Nephron progenitor cell (in vitro differentiated cells): ENCODE data around the gene KCMF1.

Experiments
- DNase-seq: peaks from one replicate; pipeline ENCODE4 v3.0.0; 2021
- H3K27ac Mint-ChIP-seq: 2 replicates; pipeline ENCODE4 v1.8.0; 2021; ENCODE audit warnings: mild to moderate bottlenecking, moderate library complexity, mixed read lengths
- H3K27me3 Mint-ChIP-seq: 2 replicates; pipeline ENCODE4 v1.8.0; 2021; ENCODE audit warnings: mild to moderate bottlenecking, low read depth, mixed read lengths; ENCODE audit not compliant: poor library complexity
- H3K36me3 Mint-ChIP-seq: 2 replicates; pipeline ENCODE4 v1.8.0; 2021; ENCODE audit warnings: low read depth, mixed read lengths
- H3K4me1 Mint-ChIP-seq: 2 replicates; pipeline ENCODE4 v1.8.0; 2021; ENCODE audit warnings: mixed read lengths
- H3K4me3 Mint-ChIP-seq: 2 replicates; pipeline ENCODE4 v1.8.0; 2021; ENCODE audit warnings: mild to moderate bottlenecking, moderate library complexity, mixed read lengths
- H3K9me3 Mint-ChIP-seq: 2 replicates; pipeline ENCODE4 v1.8.0; 2021; ENCODE audit warnings: mild to moderate bottlenecking, moderate library complexity, mixed read lengths
- CTCF ChIP-seq: fragments of 200-600 bp; sonication (generic); IDR thresholded peaks from 2 replicates; pipeline ENCODE4 v1.5.0; 2021; ENCODE audit warnings: antibody characterized with exemption

Gene KCMF1

GRCh38 chr2:85009019-85009618 lies 38.2 kb downstream of the KCMF1 start:
- Mint-ChIP-seq H3K9me3 (peaks cover 35% of the 10 kb centered on the region), H3K27ac (peak overlapping the region; percentile 44), H3K36me3 (peaks cover 67% of the 10 kb centered on the region), H3K27me3 (peaks cover 2% of the 10 kb centered on the region), H3K4me1 (peaks cover 21% of the 10 kb centered on the region), H3K4me3 (no peak overlapping the region)
- no peak for TF ChIP-seq CTCF
- DNase-seq: no peak

DNA sequence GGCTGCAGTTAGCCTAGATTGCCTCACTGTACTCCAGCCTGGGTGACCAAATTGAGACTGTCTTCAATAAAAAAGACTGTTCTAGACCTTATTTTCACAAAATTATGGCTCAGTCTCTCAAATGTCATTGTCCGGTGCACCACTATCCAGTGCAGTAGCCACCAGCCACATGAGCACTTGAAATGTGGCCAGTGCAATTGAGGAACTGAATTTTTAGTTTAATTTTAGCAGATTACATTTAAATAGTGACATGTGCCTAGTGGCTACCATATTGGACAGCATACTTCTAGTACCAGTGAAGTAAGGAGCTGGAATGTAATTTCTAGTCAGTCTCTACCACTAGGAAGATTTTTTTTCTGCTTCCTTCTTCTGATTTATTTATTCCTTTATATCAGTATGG lies 39.4 kb downstream of the KCMF1 start:
- Mint-ChIP-seq H3K36me3 (peaks cover 59% of the 10 kb centered on the region), H3K27me3 (peaks cover 2% of the 10 kb centered on the region), H3K4me1 (peaks cover 29% of the 10 kb centered on the region), H3K9me3 (peaks cover 34% of the 10 kb centered on the region), H3K4me3 (no peak overlapping the region), H3K27ac (no peak overlapping the region)
- TF ChIP-seq CTCF: no peak
- DNase-seq: no peak

DNA sequence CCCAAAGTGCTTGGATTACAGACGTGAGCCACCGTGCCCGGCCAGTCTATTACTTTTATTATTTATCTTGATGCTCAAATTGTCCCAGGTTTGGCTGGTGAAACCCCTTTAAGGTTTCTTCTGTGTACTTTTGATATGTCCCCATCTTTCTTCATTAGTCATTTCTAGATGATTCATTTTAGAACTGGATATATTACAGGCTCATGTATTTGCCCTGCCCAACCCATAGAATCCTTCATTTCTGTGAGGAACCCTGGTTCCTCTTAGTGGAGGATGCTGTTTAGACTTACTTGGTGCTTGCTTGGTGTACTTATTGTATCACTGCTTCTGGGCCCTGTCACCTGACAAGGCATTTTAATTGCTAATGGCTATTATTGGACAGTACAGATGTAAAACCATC lies 40.1 kb downstream of the KCMF1 start:
- H3K36me3 Mint-ChIP-seq: peaks cover 52% of the 10 kb centered on the region
- H3K27me3 Mint-ChIP-seq: peaks cover 2% of the 10 kb centered on the region
- H3K27ac Mint-ChIP-seq: peak overlapping the region; percentile 16
- H3K9me3 Mint-ChIP-seq: peaks cover 28% of the 10 kb centered on the region
- no peak for TF ChIP-seq CTCF
- no peak overlapping the region for H3K4me3 Mint-ChIP-seq
- H3K4me1 Mint-ChIP-seq: peaks cover 35% of the 10 kb centered on the region
- no peak for DNase-seq

GRCh38 chr2:85011747-85012146 lies 40.8 kb downstream of the KCMF1 start:
- Mint-ChIP-seq H3K36me3 (peaks cover 46% of the 10 kb centered on the region), H3K9me3 (peaks cover 24% of the 10 kb centered on the region), H3K27me3 (peaks cover 2% of the 10 kb centered on the region), H3K4me3 (no peak overlapping the region), H3K4me1 (peaks cover 40% of the 10 kb centered on the region), H3K27ac (no peak overlapping the region)
- no peak for DNase-seq
- TF ChIP-seq CTCF: no peak

DNA sequence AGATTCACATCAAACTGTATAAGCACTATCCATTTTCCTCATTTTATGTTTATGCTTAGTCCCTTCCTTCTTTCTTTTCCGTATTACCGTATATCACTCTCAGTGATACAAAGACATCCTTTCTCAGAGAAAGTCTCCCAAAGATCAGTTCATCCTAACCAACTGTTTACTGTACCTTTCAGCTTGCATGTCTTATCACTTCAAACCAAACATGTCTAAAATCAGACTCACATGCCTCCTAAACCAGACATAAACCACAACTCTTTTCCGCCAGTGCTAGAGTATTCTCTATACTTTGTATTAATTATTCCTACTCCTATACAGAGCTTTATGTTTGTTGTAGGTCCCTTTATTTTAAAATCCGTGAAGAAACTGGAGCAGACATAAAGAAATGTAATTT lies 41.5 kb downstream of the KCMF1 start:
- Mint-ChIP-seq H3K4me3 (no peak overlapping the region), H3K27me3 (peaks cover 2% of the 10 kb centered on the region), H3K4me1 (peaks cover 44% of the 10 kb centered on the region), H3K36me3 (peaks cover 39% of the 10 kb centered on the region), H3K9me3 (peaks cover 17% of the 10 kb centered on the region), H3K27ac (no peak overlapping the region)
- no peak for DNase-seq
- TF ChIP-seq CTCF: no peak

DNA sequence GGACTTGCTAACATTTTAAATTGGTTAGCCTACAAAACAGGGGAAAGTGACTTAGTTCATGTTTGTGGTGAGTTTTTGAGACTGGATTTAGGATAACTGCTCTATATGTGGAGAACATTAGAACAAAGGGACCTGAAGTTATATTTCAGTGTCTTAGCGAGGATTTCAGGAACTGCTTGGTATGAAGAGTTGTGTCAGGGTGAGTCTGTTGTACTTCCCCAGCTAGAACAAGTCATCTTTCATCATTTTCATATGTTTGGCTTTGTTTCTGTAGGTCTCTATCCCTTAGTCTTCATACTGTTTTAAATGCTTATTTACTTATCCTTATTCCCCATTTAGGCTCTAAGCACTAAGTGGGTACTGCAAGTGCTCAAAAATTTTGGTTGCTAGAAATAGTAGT lies 41.9 kb downstream of the KCMF1 start:
- no peak for DNase-seq
- no peak overlapping the region for H3K27ac Mint-ChIP-seq
- H3K4me1 Mint-ChIP-seq: peaks cover 48% of the 10 kb centered on the region
- peaks cover 13% of the 10 kb centered on the region for H3K9me3 Mint-ChIP-seq
- H3K27me3 Mint-ChIP-seq: peaks cover 2% of the 10 kb centered on the region
- no peak for TF ChIP-seq CTCF
- no peak overlapping the region for H3K4me3 Mint-ChIP-seq
- peaks cover 34% of the 10 kb centered on the region for H3K36me3 Mint-ChIP-seq
